HK-2 (cell line): ENCODE data around the gene MAX.
"Not testable (repeated sequence)": the region's sequence is repeated elsewhere in the genome, so short reads cannot be mapped to it uniquely, and the experiment has no call there.

Experiments
- DNase-seq: peaks from one replicate; pipeline ENCODE4 v3.0.0-alpha.2; 2018; ENCODE audit not compliant: unreplicated experiment

Gene MAX

DNA sequence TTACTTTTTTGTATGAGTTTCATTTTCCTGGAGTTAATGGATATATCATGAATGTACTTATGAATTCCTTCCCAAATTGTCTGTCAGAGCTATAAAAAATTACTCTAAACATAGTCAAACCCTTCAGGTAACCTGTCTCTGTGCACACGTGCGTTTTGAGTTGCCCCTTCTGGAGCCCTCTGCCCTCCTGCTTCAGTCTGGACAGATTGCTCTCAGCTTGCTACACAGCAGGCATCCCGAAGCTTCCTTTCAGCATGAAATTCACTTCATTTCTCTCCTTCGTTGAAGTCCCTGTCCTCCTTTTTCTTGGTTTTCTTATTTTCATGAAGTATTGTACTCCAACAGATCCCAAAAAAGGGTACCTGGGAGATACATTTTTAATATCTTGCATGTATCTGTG, 68.3 kb downstream of the MAX start:
- no peak for DNase-seq

GRCh38 chr14:65033181-65033580, 69.1 kb downstream of the MAX start:
- DNase-seq = no peak

DNA sequence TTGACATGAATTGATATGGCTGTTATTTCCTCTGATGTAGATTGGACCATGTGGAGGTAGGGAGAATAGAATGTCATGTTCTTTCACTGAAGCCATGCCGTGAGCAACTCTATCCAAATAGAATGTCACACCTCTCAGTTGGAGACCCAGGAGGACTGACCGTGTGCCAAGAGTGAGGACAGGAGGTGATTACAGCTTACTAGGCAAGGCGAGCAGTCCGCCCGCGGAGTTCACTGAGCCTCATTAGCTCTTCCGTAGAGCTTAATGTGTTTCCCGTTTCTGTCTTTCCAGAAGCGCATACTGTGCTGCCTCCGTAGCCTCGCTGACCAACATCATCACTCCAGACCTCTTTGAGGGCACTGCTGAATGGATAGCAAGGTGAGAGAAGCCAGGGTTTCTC, 70.0 kb downstream of the MAX start:
- no peak for DNase-seq

DNA sequence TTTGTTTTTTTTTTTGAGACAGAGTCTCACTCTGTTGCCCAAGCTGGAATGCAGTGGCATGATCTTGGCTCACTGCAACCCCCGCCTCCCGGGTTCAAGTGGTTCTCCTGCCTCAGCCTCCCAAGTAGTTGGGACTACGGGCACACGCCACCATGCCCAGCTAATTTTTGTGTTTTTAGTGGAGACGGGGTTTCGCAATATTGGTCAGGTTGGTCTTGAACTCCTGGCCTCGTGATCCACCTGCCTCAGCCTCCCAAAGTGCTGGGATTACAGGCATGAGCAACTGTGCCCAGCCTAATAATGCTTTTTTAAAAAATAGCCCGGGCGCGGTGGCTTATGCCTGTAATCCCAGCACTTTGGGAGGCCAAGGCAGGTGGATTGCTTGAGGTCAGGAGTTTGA, 71.0 kb downstream of the MAX start:
- DNase-seq = not testable (repeated sequence)

DNA sequence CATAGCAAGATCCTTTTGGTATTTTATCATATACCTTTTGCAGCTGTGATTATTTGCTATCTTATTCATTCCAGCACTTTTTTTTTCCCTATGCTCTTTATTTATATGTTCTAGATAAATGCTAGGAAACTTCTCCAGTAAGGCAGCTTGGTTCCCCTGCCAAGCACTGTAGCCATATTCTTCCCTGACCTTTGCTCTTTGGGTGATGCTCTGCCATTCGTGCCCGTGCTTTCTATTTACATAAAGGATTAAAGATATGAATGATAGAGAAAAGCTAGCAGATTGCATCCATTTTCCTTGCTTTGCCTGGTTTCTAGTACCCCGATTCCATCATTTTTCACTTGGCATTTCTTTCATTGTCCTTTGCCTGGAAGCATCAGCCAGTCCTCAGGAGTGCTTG, 73.4 kb downstream of the MAX start:
- no peak for DNase-seq

DNA sequence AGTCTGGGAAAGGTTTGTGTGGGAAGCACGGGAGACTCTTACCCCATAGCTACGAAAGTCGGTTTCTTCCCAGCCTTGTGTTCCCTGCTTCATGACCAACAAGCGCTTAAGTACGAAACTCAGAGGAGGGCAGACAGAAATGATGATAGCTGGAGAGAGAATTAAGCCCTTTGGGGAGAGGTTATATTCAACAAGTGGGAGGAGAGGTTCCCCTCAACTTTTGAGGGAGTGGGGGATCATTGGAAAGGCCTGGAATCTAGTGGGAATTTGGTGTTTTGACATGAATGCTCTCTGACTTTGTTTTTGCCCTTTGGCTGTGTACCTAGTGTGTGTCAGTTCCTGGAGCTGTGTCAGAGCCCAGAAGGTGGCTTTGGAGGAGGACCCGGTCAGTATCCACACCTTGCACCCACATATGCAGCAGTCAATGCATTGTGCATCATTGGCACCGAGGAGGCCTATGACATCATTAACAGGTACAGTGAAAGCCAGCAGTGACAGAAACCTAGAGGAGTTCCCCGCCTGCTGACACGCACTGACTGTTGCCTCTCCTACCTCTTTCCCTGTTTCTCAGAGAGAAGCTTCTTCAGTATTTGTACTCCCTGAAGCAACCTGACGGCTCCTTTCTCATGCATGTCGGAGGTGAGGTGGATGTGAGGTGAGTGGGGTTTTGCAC, 75.1 kb downstream of the MAX start:
- no peak for DNase-seq

GRCh38 chr14:65026526-65026925, 75.8 kb downstream of the MAX start:
- no peak for DNase-seq

DNA sequence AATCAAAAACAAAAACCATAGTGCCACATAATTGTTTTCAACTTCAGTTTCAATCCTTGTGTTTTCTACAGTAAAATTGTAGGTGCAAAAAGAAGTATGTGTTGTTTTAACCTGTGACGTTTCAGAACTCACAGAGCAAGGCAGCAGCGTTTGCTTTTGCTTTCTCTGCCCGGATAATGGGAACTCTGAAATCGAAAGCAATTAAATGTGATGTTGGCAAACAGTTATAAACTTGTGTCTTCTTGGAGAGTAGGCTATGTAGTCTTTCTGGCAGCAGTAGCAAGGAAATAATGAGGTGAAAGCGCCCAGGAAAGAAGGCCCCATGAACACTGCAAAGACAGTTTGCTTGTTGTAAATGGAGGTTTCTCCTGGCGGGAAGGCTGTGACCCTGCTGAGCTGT, 76.5 kb downstream of the MAX start:
- DNase-seq = no peak
